Keratinocyte (primary cell): ENCODE results near the gene ADAMTSL5.
A peak's percentile ranks its signal among the peaks of the same experiment; 100 is the strongest.

Experiments
- EZH2 ChIP-seq: IDR thresholded peaks from one replicate; pipeline ENCODE4 v1.6.1; 2012; ENCODE audit warnings: inconsistent platforms, mild to moderate bottlenecking, low read length, moderate library complexity
- TF ChIP-seq, protein P1 (sequence below), 3 experiments: IDR thresholded peaks in 1 of 3; conservative IDR thresholded peaks in 1 of 3; optimal IDR thresholded peaks in 1 of 3; 2 replicates in 2 of 3; 3 replicates in 1 of 3; pipeline versions ENCODE3 to v1.5.1; 2011; ENCODE audit warnings: low read length in 3 of 3, mild to moderate bottlenecking in 3 of 3, moderate library complexity in 2 of 3, control low read depth in 1 of 3, inconsistent platforms in 1 of 3; ENCODE audit not compliant: insufficient read depth in 2 of 3; ENCODE audit errors: extremely low read depth in 1 of 3

DNA sequence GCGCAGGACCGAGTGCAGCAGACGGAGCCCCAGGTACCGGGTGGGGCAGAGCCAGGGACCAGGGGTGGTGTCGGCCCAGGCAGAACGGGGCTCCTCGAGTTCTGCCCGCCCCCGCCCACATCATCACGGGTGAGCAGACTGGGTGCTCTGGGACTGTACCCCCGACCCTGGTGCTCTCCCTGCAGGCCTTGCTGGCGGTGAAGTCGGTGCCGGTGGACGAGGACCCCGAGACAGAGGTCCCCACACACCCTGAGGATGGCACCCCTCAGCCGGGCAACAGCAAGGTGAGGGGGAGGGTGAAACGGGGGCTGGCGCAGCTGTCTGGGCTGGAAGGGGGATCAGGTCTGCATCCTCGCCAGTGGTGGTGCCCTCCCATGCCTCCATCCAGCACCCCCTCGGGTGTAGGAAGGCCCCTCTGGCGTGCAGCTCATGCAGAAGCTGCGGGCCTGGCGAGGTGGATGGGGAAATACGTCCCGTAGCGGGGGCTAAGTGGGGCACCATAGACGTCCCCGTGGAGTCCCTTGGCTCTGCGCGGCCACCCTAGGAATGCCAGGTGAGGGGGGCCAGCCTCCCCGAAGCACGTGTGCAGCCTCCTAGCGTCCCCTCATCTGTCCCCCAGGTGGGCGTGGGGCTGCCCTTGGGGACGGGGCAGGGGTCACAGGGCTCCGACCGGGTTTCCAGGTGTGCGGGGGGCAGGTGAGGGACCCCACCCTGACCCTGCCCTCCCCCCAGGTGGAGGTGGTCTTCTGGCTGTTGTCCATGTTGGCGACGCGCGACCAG, 56.5 kb downstream of the ADAMTSL5 start:
- TF ChIP-seq, protein P1, sequence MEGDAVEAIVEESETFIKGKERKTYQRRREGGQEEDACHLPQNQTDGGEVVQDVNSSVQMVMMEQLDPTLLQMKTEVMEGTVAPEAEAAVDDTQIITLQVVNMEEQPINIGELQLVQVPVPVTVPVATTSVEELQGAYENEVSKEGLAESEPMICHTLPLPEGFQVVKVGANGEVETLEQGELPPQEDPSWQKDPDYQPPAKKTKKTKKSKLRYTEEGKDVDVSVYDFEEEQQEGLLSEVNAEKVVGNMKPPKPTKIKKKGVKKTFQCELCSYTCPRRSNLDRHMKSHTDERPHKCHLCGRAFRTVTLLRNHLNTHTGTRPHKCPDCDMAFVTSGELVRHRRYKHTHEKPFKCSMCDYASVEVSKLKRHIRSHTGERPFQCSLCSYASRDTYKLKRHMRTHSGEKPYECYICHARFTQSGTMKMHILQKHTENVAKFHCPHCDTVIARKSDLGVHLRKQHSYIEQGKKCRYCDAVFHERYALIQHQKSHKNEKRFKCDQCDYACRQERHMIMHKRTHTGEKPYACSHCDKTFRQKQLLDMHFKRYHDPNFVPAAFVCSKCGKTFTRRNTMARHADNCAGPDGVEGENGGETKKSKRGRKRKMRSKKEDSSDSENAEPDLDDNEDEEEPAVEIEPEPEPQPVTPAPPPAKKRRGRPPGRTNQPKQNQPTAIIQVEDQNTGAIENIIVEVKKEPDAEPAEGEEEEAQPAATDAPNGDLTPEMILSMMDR (optimal IDR thresholded peaks at IDR 0.05 in 1 of 3, IDR thresholded peaks at IDR 0.05 in 1 of 3, conservative IDR thresholded peaks at IDR 0.05 in 1 of 3; ENCODE audit: extremely low read depth in 1 of 3, insufficient read depth in 2 of 3, low read length in 3 of 3) = no peak
- peak; percentile 22 for TF ChIP-seq EZH2
